ENCODE data around the gene ZFYVE28.

ZFYVE28 gene

DNA sequence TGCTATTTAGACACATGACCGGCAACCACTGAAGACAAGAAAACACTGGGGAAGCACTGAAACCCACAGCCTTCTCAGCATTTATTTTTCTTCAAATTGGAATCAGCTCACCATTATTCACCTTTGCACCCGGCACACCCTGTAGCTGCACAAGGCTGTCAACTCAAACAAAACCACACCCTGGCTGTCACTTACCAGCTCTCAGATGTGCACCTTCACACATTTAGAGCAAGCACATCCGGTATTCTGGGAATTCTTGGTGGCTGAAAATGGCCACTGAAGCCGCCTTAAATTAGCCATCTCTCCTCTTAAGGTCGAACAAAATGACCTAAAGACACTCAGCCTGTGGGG, 5.9 kb downstream of the ZFYVE28 start:
- DNase-seq (ENCODE audit: insufficient read length, low spot score) (peak; percentile 40), FAIRE-seq (no peak)

- FAIRE-seq, result no peak
- DNase-seq (ENCODE audit: insufficient read length, low spot score), result no peak
Measured at GRCh38 chr4:2411786-2412510, 6.5 kb downstream of the ZFYVE28 start.

DNA sequence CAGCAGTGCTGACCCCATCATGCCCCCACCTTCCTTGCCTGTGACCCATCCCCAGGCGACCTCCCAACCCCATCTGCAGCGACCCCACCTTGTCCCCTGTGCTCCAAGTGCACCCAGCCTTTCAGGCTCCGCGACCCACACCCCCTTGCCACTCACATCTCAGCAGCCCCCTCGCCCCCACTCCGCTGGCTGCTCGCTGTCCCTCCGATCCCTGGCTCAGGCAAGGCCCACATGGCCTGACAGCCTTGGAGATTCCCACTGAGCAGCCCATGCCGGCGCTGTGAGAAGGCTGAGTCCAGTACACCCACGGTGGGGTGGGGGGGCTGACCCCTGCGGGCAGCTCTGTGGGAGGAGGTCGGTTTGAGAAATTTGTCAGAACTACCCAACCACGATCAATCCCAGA, 9.1 kb downstream of the ZFYVE28 start:
- FAIRE-seq (no peak), DNase-seq (ENCODE audit: insufficient read length, low spot score) (no peak)

DNA sequence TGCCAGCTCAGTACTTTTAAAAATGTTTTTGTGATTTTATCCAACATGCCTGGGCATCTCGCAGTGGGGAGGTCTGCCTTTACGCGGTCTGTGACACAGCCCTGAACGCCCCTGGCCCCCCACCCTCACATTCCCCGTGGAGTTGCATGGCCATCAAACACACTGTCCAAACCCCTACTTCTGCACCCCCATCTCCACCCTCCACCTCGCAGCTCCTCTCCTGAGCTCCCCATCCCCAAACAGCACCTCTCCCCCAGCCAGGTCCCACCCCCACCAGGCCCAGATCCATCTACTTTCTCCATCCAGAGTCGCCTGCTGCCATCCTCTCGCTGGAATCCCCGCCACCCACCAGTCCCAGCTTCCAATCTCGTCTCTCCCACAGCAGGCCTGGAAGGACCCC, 9.5 kb downstream of the ZFYVE28 start:
- no peak for FAIRE-seq
- no peak for DNase-seq (ENCODE audit: insufficient read length, low spot score)

DNA sequence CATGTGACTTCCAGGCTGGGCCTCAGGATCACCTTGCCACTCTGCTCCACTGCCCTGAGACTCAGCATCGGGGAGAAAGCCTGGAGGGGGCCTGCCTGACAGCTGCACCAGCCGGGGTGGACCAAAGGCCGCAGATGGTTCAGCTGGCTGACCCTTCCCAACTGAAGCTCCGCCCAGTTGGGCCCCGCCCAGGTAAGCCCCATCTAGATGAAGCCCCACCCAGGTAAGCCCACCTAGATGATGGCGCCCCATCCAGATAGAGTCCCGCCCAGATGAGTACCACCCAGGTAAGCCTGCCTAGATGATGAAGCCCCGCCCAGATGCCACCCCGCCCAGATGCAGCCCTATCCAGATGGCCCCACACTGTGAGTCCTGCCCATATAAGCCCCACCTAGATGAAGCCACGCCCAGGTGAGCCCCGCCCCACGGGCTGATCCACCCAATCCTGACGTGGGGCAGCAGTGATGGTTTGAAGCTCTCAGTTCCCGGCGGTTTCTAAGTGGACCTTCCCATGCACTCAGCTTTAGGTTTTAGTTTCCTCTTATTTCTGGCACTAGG, 10.0 kb downstream of the ZFYVE28 start:
- FAIRE-seq (no peak), DNase-seq (ENCODE audit: insufficient read length, low spot score) (no peak)

DNA sequence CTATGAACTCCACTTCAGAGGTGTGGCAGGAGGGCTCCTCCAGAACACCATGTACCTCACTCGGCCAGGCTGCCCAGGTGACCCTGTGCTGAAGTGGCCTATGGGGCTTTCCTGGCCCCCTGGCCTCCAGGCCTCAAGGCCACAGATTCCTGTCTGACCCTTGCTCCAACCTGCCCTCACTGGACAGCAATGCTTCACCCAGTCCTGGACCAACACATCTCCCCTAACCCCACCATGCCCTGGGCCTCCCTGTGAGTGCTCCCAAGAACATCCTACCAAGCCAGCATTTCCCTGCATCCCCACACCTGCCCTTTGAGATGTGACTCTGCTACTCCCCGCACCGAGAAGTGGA, 10.5 kb downstream of the ZFYVE28 start:
- no peak for FAIRE-seq

DNA sequence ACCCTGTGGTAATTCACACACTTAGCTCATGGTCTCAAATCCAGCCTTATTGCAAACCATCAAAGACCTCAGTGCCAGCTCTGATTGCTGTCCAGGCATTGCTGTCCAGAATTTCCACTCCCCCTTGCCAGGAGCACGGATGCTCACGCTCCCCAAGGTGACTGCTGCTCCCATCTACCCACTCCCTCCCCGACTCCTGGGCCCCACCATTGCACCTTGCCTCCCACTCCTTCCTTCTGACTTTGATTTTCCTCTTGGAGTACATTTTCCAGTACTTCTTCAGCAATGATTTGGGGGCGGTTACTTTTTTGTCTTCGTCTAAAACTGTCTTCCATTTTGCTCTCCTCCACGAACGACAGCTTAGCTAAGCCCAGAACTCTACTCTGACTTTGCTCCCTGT, 11.5 kb downstream of the ZFYVE28 start:
- DNase-seq (ENCODE audit: insufficient read length, low spot score), result no peak
- no peak for FAIRE-seq

More for the DNA sequence above, 10.5 kb downstream of the ZFYVE28 start:
- DNase-seq (ENCODE audit: insufficient read length, low spot score), result no peak

- FAIRE-seq (no peak), DNase-seq (ENCODE audit: insufficient read length, low spot score) (no peak)
Measured at GRCh38 chr4:2406406-2406805, 12.0 kb downstream of the ZFYVE28 start.

- no peak for DNase-seq (ENCODE audit: insufficient read length, low spot score)
Measured at GRCh38 chr4:2402941-2403340, 15.5 kb downstream of the ZFYVE28 start.

GRCh38 chr4:2402048-2402842, 16.2 kb downstream of the ZFYVE28 start:
- no peak for FAIRE-seq

More at GRCh38 chr4:2402941-2403340, 15.5 kb downstream of the ZFYVE28 start:
- FAIRE-seq, result no peak

DNA sequence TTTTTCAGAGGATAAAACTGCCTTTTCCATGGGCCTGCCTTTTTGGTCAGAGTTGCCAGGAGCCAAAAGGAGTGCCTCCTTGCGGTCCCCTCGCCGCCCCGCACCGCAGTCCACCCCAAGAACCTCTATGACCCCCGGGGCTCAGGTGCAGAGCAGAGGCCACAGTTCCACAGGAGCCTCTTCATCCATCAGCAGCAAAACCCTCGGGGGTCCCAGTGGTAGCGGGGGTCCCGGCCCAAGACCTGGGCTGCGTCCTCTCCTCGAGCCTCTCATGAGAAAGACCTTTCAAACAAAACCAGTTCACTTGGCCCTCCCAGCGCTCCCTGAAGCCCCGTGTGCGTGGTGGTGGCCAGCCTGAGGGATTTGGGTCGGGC, 16.8 kb downstream of the ZFYVE28 start:
- FAIRE-seq, result no peak
- DNase-seq (ENCODE audit: insufficient read length, low spot score), result no peak

More at GRCh38 chr4:2402048-2402842, 16.2 kb downstream of the ZFYVE28 start:
- no peak for DNase-seq (ENCODE audit: insufficient read length, low spot score)

DNA sequence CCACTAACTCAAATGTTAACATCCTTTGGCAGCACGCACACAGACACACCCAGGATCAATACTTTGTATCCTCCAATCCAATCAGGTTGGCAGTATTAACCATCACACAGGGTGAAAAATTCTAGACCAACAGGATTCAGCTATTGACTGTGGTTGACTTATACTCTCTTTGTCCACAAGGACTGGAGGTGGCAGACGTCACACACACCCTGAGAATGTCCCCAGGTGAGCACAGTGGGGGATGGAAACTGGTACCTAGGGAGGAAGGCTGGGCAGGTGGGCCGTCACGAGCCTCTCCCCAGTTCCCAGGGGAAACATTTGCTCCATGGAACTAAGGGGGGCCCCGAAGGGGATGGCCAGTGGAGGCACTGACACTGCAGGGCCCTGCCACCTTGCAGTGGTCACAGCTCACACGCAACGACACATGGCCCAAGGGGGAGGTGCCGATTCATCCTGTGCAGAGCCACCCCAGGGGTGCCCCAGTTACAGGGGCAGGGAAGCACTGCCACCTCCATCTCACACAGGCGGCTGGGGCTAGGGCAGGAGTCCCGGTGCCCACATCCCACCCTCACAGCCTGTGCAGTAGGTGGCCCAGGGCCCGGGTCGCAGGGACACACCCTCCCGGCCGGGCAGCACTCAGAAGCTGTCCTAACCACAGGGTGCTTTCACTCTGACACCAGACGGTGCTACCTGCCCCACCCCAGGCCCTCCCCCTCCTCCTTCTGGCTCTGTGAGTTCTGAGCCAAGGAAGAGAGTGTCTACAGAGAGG, 17.4 kb downstream of the ZFYVE28 start:
- FAIRE-seq, result no peak
- DNase-seq (ENCODE audit: insufficient read length, low spot score), result no peak

DNA sequence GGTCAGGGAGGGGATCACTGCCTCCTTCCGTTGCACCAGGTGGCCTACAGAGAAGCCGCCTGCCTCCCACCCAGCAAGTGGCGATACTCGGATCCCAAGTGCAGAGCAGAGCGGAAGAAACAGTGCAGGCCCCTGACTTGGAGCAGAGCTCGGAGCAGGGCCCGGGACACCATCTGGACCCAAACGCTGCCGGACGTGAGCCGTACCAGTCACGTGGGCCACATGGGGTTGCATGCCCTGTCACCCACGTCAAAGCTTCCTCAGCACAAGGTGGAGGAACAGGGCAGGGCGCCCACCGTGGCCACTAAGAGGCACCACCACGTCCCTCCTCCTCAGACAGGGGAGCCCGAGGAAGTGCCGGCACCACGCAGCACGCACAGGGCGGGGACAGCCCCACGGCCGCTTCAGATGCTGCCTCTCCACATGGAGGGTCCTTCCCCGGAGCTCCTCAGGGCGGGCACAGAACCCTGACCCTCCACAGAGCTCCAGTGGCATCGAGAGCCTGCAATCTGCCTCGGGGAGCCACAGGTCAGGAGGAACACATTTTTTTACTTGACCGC, 18.7 kb downstream of the ZFYVE28 start:
- DNase-seq (ENCODE audit: insufficient read length, low spot score) (no peak), FAIRE-seq (no peak)

DNA sequence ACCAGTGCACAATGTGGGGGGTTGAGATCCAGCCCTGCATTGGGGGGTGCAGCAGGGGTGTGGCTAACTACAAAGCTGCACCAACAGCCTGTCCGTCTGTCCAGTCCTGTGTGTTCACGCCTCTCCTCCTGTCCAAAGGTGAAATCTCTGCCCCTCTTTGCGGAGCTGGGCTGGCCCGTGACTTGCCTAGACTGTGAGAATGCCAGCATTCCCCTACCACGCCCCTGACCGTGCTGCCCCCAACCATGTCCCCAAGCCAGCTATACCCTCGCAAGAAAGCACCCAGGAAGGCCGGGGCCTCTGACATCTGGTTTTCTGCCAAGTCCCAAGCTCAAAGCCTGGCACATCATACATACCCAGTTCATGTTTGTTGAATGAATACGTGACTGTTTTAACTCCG, 19.2 kb downstream of the ZFYVE28 start:
- DNase-seq (ENCODE audit: insufficient read length, low spot score), result no peak
- FAIRE-seq, result no peak

DNA sequence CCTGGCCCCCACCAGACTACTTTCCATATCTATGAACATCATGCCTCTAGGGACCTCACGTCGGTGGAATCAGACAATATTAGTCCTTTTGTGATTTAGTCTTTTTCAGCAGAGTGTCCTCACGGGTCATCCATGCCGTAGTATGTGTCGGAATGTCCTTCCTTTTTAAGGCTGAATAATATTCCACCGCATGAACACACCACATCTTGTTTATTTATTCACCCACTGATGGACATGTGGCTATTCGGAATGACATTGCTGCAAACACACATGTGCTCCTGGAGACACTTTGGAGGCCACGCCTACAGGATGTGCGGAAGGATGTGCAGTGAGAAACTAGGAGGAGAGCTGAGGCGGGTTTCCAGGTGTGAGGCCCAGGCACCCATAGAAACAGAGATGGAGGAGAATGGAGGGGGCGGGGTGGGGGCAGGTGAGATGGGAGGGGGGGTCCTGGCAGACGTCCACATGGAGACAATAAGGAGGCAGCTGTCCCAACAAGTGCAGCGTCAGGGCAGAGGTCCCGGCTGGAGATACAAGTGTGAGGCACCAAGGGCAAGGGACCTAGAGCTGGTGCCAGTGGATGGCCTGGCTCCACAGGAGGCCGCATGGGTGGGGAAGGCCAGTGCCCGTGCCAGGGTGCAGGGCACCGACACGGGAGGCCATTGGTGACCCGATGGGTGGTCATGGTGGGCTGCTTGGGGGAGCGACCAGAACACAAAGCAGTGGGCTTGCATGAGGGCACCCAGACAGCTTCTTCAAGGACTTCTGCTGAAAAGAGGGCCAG, 20.7 kb downstream of the ZFYVE28 start:
- FAIRE-seq, result no peak
- no peak for DNase-seq (ENCODE audit: insufficient read length, low spot score)

- no peak for FAIRE-seq
- no peak for DNase-seq (ENCODE audit: insufficient read length, low spot score)
Measured at GRCh38 chr4:2396781-2397368, 21.6 kb downstream of the ZFYVE28 start.

DNA sequence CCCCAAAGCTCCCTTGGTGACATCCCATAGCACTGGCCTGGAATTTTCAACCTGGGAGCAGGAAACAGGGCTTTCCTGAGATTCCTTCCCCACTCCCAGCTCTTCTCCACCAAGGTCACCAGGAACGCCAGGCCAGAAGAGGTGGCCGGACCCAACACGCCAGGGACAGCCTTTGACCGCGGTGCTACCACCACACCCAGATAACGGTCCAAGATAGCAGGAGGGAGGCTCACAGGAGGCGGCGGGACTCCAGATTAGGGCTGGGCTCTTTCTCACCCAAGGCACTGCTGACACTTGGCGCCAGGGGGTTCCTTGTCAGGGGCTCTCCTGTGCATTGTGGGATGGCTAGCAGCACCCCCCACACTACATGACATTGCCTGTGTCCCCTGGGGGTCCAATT, 22.9 kb downstream of the ZFYVE28 start:
- no peak for DNase-seq (ENCODE audit: insufficient read length, low spot score)
- FAIRE-seq, result no peak

- FAIRE-seq (no peak), DNase-seq (ENCODE audit: insufficient read length, low spot score) (no peak)
Measured at GRCh38 chr4:2395038-2395437, 23.4 kb downstream of the ZFYVE28 start.

- no peak for DNase-seq (ENCODE audit: insufficient read length, low spot score)
- FAIRE-seq, result no peak
Measured at GRCh38 chr4:2394528-2394927, 23.9 kb downstream of the ZFYVE28 start.

All from GM19239 (cell line).